T-helper 1 cell (primary cell): ENCODE measurements around the gene IGF2BP2.
"Not testable (repeated sequence)": the region's sequence is repeated elsewhere in the genome, so short reads cannot be mapped to it uniquely, and the experiment has no call there.

Source experiments
- DNase-seq, 5 donors: peaks; one replicate each; pipeline ENCODE4 v3.0.0-alpha.2; 2012 to 2020

Gene IGF2BP2

DNA sequence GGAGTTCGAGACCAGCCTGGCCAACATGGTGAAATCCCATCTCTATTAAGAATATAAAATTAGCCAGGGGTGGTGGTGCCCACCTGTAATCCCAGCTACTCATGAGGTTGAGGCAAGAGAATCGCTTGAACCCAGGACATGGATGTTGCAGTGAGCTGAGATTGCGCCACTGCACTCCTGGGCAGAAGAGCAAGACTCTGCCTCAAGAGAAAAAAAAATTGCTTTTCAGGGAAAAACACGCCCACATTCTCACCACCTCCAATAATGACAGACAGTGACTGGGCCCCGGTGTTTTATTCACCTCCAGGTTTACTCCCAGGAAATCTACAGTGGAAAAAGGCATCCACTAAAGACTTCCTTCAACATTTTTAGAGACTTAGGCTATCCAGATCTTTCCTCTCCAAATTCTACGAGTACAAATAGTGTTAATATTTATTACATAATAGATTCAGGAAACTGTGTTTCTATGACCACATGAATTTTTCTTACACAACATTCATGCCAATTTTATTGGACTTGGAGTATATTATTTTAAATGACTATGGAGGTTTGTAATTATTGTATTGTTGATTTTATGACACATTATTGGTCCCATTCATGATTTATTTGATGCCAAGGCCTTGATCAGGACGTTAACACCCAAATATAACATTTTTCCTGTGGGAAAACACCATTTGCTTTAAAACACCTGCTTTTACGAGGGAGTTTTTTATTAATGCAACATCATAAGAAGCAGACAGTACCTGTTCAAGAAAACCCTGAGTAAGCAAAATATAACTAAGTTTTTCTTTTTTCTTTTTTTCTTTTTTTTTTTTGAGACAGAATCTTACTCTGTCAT, 26.6 kb downstream of the IGF2BP2 start:
- no peak for DNase-seq

DNA sequence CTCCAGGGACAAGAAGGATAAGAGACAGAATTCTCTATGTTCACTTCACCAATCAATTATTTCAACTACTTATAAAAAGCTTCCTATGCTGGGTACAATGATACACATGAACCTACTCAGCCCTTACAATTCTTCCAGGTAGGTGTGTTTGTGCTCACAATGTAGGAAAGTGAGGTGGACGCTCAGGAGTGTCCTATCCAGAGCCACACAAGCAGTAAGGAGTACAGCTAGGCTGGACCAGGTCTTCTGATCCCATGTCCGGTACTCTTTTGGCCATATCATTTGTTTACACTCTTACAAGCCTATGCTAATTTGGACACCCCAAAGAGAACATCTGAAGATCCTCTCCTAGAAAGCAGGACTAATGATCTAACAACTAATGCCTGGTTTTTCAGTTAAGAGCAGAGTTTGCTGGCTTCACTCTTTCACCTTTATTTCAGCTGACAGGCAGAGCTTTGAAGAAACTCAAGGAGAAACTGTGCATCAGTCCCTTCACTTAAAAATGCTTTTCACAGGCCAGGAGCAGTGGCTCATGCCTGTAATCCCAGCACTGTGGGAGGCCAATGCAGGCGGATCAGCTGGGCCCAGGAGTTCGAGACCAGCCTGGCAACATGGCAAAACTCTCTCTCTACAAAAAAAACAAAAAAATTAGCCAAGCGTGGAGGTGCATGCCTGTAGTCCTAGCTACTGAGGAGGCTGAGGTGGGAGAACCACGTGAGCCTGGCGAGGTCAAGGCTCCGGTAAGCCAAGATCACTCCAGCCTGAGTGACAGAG, 27.5 kb downstream of the IGF2BP2 start:
- no peak for DNase-seq

DNA sequence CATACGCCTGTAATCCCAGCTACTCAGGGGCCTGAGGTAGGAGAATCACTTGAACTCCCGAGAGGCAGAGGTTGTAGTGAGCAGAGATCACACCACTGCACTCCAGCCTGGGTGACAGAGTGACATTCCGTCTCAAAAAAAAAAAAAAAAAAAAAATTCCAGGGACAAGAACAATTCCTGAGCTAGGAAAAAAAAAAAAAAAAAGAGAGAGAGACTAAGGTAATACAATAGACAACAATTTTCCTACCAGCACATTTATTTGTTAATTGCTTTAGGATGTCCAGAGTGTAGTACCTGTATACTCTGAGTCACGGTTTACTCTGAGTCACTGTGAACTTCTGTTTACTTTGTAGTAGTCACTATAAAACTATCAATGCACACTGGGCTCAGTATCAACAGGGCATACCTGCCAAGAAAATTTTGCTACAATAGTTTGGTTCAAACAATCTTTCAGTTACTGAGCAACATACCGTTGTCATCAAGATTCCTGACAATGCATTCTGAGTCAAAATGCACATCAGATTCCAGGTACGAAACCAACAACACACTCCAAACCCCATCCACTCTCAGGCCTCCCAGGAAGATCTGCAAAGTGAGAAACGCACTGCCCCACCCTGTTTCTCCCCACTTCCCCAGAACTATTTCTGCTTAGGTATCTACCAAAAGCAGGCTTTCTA, 28.3 kb downstream of the IGF2BP2 start:
- DNase-seq = no peak

DNA sequence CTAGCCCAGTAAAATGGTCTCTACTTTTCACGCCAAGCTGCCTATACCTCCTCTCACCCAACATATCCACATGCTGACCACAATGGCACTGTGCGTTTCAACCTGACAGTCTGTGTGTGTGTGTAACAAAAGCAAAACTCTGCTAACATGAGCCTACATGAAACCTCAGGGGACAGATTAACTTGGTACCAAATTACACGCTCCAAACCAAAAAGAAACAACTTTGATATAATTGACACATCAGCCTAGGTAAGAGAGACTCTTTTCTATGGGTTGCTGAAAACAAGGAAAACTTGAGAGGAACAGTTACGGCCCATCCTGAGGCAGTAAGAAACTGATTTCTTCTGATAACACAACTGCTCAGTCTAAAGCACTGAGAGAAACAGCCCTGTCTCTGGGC, 31.5 kb downstream of the IGF2BP2 start:
- DNase-seq = no peak

DNA sequence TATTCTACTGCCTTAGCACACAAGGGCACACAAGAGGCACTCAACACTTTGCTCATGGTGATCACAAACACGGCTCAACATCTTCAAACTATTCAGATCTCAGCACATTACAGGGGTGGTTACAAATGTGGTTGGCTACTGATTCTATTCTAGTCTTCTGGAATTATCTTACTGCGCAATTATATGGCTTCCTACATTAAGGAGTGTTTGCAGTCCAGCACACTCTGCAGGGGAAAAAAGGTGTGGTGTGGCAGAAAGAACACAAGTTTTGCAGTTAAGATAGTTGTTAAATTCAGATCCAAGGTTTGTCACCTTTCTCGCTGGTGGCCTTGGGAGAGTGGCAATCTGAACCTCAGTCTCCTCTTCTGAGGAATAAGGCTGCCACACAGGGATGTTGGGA, 31.9 kb downstream of the IGF2BP2 start:
- DNase-seq = no peak

DNA sequence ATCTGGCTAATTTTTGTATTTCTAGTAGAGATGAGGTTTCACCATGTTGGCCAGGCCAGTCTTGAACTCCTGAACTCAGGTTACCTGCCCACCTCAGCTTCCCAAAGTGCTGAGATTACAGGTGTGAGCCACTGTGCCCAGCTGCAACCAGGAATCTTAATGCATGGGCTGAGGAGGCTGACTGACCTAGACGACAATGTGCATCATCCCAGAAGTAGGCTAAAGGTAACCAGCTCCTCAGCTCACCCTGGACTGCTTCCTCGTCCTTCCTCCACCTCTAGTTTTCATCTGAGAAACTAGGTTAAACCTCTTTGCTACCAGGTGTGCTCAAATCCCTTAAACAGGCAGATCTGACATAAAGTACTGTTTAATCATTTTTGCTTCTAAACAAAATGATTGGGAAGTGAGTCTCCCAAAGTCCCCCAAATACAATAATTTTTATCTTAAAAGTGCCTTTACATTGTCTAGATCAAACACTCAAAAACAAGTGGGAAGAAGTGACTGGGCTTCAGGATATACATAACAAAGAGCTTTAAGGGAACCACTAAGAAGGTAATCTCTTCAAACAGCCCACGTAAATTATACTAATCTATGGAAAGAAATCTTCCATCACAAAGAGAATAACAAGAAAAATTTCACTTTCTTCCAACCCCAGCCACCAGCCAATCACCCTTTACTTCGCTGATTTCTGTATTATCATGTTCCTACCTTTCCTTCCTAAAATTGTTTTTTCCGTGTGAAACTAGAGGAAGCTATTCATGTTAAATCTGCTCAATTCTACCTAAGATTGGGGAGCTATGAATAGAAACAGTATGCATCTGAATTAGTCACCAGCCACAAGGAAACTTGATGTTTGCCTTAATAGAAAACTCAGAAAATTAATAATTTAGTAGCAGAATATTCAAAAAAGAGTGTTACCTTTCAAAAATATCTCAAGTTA, 34.7 kb downstream of the IGF2BP2 start:
- DNase-seq = no peak

DNA sequence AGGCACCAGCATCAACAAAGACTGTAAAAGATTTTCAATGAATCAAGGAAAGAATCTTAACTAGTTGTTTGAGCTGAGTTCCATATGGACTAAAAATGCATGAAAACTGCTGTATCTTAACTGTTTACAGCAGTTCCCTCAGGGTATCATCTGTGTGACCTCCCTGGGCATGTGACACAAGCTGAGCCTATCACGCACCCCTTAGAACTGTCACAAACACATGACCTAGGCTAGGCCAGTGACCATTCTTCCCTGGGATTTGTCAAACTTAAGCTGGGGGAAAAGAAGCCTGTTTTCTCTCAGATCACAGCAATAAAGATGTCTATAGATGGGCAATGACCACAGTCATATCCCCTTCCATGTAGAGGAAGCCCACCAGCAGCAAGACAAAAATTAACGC, 35.7 kb downstream of the IGF2BP2 start:
- DNase-seq = no peak

DNA sequence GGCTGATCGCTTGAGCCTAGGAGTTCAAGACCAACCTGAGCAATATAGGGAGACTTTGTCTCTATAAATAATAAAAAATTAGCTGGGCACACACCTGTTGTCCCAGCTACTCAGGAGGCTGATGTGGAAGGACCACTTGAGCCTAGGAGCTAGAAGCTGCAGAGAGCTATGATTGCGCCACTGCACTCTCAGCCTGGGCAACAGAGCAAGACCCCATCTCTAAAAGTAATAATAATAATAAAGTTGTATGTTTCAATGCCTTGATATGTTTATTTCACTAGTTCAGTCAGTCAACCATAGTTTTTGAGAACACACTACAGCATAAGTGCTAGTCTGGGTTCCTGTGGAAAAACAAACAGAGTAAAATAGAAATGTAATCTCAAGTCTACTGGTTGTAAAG, 36.5 kb downstream of the IGF2BP2 start:
- DNase-seq = no peak

DNA sequence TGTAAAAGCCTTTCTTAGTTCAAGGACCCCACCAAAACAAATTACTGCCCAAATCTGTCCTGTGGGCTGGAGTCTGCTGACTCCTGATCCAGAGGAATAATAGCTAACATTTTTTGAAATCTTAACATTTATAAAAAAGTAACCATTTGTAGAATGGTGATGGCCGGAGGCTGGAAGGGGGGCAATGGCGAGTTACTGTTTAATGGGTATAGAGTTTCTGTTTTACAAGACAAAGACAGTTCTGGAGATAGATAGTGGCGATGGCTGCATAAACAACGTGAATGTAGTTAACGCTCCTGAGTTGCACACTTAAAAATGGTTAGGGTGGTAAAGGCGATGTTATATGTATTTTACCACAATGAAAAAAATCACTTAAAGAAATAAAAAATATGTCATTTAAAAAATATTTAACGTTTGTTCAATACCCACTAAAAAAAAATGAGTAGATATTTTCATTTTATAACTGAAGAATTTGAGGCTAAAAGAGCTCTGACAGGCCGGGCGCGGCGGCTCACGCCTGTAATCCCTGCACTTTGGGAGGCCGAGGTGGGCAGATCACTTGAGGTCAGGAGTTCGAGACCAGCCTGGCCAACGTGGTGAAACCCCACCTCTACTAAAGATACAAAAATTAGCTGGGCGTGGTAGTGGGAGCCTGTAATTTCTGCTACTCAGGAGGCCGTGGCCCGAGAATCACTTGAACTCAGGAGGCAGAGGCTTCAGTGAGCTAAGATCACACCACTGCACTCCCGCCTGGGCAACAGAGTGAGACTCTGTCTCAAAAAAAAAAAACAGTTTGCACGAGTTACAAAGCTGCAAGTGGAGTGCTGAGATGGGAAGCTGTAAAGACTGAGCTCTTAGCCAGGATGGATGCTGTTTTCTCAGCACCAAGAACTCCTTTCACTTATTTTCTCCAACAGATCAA, 37.6 kb downstream of the IGF2BP2 start:
- no peak for DNase-seq

DNA sequence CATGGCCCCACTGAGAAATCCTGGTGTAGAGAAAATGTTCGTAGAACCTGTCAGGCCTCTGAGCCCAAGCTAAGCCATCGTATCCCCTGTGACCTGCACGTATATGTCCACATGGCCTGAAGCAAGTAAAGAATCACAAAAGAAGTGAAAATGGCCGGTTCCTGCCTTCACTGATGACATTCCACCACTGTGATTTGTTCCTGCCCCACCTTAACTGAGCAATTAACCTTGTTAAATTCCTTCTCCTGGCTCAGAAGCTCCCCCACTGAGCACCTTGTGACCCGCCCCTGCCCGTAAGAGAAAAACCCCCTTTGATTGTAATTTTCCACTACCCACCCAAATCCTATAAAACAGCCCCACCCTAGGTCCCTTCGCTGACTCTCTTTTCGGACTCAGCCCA, 38.6 kb downstream of the IGF2BP2 start:
- DNase-seq = not testable (repeated sequence)

DNA sequence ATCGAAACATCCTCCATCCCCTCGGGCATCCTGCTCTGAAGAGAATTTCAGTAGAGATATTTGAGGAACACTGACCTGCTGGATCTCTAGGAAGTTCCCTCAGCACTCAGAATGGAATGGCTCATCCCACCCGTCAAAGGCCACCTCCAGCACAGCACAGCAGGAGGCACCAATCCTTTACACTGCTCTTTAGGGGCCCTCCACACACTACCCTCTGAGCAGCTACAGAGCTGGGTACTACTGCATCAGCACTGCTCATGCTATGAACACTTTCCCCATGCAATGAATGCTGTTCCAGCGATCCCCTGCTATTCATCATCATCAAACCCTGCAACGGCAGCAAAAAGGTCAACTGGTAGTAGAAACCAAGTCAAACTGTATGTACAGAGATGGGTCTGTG, 40.5 kb downstream of the IGF2BP2 start:
- DNase-seq = no peak

DNA sequence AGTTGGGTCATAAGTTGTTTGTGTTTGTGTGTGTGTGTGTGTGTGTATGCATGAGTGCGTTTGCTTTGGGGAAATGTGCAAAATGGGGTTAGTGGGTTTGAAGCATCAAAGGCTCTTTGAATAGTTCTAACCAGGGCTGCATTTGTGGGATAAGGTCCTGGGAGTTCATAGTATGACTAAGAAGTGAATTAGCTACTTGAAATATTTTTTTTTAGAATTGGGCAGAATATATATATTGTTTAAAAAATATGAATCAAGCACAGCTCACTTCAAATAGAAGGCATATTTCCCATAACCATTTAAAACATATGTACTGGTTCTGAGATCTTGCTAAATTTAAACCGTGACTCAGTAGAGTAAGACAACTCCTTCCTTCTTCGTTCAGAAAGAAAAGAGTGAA, 43.1 kb downstream of the IGF2BP2 start:
- no peak for DNase-seq

DNA sequence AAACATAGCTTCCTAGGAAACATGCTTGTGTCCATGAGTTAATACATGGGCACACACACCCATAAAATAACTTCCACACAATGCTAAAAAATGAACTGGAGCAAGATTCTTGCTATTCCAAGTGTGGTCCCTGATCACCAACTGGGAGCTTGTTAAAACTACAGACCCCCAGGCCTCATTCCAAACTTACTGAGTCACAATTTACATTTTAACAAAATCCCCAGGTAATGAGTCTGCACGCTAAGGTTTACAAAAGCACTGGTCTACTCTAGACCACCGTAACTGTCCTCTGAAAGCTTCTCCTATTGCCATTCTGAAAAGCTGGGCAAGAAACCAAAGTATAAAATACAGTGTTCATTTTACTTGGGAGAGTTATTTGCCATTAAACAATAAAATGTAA, 45.4 kb downstream of the IGF2BP2 start:
- no peak for DNase-seq

DNA sequence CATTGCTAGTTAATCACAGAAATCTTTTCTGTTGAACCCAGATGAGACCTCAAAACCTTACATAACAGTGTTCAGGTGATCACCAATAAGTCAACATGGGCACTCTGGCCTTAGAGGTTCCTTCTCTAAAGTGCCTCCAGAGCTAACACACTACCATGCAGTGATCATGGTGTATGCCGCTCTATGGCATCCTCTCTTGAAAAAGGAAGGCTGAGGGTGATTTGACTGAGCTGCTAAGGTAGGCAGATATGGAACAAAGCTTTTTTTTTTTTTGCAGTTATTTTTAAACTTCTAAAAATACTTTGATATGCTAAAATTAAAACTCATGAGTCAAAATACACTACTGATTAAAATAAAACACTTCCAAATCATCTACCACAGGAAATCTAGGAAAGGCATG, 46.0 kb downstream of the IGF2BP2 start:
- no peak for DNase-seq

DNA sequence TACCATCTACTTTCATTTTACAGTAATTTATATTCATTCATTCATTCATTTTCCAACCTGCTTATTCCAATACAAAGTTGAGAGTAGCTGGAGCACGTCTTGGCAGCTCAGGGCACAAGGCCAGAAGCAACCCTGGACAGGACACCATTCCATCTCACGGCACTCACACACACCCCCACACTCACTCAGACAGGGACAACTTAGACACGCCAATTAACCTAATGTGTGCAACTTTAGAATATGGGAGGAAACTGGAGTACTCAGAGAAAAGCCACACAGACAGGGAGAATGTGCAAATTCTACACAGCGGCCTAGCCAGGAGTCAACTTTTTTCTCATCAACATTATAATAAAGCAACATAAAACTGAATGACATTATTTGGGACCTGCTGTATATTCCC, 46.7 kb downstream of the IGF2BP2 start:
- DNase-seq = no peak

DNA sequence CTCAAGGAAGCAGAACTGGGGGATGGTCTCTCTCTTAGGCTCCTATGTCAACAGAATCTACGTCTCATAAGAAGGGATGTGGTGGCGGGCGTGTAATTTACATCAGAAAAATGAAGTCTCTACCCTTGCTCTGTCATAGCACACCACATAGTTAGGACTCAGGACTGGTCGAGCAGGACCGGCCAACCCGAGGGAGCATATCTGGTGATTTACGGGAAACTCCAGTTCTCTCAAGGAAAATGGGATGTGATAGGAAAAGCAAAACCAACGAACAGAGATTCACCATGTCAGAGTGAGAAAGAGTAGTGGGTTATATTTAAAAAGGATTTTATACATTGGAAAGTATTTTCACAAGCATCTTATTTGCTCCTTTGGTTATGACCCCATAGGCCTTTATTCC, 54.7 kb downstream of the IGF2BP2 start:
- DNase-seq = no peak

DNA sequence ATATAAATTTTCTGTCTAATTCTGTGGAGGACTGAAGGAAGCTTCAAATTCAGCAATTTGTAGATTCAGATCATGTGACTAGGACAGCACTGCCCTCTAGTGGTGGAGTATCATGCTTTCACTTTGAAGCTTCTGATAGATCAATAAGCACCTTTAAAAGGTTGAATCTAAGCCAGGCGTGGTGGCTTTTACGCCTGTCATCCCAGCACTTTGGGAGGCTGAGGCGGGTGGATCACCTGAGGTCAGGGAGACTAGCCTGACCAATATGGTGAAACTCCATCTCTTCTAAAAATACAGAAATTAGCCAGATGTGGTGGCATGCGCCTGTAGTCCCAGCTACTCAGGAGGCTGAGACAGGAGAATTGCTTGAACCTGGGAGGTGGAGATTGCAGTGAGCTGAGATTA, 56.3 kb downstream of the IGF2BP2 start:
- peak in 4 of 5 donors; percentile 7 to 62 (median 28) for DNase-seq

DNA sequence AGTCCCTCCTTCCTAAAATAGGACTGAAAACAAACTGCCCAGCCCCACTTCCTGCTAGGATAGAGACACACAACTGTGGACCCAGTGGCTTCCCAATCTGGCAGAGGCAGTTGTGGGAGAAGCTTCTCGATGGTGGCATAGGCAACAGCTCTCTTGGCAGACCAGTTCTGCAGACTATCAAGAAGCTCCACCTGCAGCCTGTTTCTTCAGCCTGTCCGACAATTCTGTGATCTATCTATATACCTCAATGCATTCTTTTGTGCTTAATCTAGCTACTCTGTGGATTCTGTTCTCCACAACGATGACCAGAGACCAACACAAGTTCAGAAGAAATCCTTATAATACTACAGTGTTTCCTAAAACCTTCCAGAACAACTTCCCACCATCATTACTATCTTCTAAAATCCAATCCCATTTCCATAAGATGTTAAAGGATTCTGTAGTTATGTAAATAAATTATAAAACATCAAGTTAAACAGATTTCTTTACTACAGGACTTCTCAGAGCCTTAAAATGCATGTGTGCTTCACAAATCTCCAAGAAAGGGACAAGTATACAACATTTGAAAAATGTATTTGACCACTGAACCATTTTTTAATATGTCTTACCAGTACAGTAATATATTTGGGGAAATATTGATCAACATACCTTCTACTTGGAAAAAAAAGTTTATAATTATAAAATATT, 57.7 kb downstream of the IGF2BP2 start:
- no peak for DNase-seq

DNA sequence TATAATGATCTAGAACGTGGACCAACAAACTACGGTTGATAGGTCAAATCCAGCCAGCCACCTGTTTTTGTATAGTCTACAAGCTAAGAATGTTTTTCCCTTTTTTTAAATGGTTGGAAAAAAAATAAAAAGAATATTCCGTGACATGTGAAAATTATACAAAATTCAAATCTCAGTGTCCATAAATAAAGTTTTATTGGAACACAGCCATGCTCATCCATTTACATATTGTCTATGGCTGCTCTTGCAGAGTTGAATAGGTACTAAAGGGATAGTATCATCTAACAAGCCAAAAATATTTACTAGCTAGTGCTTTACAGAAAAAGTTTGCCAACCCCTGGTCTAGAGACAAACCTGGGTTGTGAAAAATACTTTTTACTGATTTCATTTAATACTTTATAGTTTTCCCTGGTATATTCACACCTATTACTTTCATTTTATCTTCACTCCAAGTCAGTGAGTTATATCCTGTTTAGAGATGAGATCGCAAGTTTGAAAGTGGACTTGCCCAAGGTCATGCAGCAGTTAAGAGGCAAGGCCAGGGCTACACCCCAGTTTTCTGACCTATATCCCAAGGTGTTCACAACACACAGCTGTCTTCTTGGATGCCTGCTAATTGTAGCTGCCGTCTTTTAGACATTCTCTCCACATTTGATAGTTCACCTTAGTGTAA, 58.4 kb downstream of the IGF2BP2 start:
- no peak for DNase-seq

DNA sequence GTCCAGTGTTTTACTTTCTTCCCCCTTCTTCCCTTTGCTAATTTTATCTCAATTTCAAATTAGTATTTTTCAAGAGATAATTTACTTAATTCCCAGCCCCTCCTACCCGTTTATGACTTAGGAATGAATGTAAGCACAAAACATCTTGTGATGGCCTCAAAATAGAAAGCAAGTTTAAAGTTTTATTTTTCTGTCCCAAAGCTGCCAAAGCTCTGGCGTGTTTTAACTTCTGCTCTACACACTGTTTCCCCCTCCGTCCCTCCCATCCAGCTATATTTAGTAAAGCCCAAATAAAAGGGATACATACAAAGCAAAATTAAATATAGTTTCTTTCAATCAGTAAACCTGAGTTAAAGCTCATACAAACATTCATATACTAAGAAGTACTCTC, 59.9 kb downstream of the IGF2BP2 start:
- no peak for DNase-seq
